SK-N-DZ (cell line): ENCODE measurements around the gene GPX5. TPM values are rescaled to one million over a fixed set of nuclear protein-coding genes. Genes with fewer than 3 reads are reported as not detected.
"Not testable (repeated sequence)": the region's sequence is repeated elsewhere in the genome, so short reads cannot be mapped to it uniquely, and the experiment has no call there.

Experiments
- DNase-seq: peaks from one replicate; pipeline ENCODE4 v3.0.0-alpha.2; 2015; ENCODE audit warnings: low spot score
- polyA plus RNA-seq, 2 experiments: library from polyadenylated mRNA; depleted of rRNA; stranded (reverse); fragments of >200 nt; gene quantifications; 2 replicates each; pipeline ENCODE4 v1.2.3, GENCODE V29; 2014

GPX5 gene
- not detected in 2 replicates for polyA plus RNA-seq (2014; cell fraction: cytosol; rRNA removed)
- polyA plus RNA-seq (2014; cell fraction: nucleus; rRNA removed) = not detected in 2 replicates

DNA sequence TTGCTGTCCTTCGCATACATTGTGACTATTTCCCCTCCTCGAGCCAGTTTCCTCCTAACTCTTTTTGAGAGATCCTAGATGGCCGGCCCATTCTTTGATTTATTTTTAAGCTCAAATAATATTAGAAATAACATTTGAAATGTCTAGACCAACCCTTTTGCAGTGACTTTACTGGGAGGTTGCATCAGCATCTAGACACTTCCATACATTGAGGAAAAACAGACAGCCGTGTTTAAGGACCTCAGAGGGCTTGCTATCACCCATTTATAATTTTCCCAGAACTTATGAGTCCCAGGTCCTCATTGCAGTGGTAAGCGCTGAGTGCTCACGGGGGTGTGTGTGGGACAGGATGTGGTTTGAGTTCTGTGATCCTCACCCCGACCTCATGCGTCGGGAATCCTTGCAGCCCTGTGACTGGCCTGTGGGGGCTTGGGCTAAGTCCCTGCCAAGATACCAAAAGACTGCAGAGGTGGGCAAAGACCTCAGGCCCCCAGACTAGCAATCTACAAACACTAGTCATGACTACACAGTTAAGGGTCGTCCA is at the start of gene GPX5:
Gene GPX5 (plus strand): TSS at position 386 of the 544 bp plus-strand sequence. CDS start 133 bp downstream, at position 519.
- DNase-seq = no peak

DNA sequence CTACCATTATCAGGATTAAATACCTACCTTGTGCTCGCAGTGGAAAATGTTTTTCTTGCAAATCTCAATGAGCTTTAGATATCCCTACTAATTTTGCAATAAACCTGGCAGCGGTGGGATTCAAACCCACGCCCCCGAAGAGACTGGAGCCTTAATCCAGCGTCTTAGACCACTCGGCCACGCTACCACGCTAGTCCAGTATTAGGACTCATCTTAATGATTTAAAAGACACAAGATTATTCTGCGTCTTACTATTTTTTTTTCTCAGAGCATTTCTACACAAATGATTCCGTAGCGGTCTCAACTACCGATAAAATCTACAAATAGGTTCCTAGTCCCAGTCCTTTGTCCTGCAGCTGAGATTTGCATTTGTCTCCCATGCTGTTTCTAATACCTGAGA is 47.2 kb upstream of the GPX5 start:
- no peak for DNase-seq

GRCh38 chr6:28480253-28480932 is 45.3 kb upstream of the GPX5 start:
- no peak for DNase-seq

GRCh38 chr6:28485482-28485881 is 40.2 kb upstream of the GPX5 start:
- DNase-seq = no peak

GRCh38 chr6:28486533-28486932 is 39.1 kb upstream of the GPX5 start:
- no peak for DNase-seq

- DNase-seq = no peak
These were observed 38.5 kb upstream of the GPX5 start for GRCh38 chr6:28486988-28487742.

DNA sequence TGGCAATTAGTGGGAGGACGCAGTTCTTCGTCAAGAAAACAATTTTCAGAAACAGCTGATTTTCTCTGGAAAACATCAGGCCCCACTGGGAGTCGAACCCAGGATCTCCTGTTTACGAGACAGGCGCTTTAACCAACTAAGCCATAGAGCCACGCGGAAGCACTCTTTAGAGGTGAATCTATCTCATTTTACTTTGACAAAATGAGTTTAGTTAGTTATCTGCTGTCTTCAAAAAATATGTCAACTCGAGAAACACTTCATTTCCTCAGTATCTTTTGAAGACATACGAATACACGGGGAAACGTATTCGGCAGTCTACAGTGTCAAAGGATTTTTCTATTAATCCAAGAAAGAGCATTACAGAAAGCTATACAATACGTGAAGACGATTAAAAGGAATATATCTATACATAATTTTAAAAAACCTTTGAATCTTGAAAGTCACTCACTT is 36.7 kb upstream of the GPX5 start:
- peak; percentile 29 for DNase-seq

GRCh38 chr6:28489366-28490204 is 36.1 kb upstream of the GPX5 start:
- DNase-seq = no peak

GRCh38 chr6:28490205-28490890 is 35.3 kb upstream of the GPX5 start:
- no peak for DNase-seq

DNA sequence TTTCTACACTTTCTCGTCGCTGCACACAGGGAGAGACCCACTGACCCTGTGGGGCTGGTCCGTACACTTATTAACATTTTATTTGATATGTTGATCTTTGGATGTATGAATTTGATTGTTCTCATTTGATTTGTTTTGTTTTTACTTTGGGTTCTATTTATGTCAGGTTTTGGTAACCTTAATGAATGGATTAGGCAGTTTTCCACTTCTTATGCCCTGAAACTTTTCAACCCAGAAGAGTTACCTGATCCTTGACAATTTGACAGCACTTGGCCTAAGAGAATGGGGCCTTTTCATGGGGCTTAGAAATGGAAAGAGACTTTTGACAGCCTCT is 33.7 kb upstream of the GPX5 start:
- DNase-seq = no peak

DNA sequence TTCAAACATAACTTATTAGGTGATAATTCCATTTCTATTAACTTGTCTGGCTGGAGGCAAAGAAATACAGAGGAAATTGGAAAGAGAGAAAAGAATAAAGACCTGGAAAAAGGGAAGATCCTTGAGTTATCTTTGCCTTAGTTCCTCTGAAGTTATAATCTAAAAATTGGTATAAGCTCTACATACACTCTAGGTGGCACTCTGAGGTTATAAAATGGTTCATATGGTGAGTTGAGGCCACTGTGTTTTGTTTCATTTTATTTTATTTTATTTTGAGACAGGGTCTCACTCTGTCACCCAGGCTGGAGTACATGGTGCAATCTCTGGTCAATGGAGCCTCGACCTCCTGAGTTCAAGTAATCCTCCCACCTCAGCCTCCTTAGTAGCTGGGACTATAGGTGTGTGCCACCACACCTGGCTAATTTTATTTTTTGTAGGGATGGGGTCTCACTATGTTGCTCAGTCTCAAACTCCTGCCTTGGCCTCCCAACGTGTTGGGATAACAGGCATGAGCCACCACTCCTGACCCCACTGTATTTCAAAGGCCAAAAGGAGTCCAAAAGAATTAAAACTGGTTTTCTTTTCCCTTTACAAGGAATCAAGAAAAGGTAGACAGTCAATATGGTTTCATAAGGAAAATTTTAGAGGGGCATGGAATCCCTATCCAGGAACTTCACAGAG is 29.4 kb upstream of the GPX5 start:
- no peak for DNase-seq

GRCh38 chr6:28497306-28497705 is 28.4 kb upstream of the GPX5 start:
- no peak for DNase-seq

GRCh38 chr6:28497893-28498292 is 27.8 kb upstream of the GPX5 start:
- DNase-seq = no peak

GRCh38 chr6:28501259-28501658 is 24.4 kb upstream of the GPX5 start:
- no peak for DNase-seq

- not testable (repeated sequence) for DNase-seq
These were observed 23.5 kb upstream of the GPX5 start for GRCh38 chr6:28502136-28502535.

DNA sequence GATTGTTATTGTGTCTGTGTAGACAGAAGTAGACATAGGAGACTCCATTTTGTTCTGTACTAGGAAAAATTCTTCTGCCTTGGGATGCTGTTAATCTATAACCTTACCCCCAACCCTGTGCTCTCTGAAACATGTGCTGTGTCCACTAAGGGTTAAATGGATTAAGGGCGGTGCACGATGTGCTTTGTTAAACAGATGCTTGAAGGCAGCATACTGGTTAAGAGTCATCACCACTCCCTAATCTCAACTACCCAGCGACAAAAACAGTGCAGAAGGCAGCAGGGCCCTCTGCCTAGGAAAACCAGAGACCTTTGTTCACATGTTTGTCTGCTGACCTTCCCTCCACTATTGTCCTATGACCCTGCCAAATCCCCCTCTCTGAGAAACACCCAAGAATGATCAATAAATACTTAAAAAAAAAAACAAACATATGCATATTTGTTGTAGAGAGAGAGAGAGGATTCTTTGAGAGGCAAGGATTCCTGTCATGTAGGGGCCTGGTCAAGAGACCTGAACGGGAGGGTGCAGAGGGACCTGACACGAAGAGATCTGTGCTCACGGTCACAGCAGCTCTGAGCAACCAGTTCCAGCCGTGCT is 22.9 kb upstream of the GPX5 start:
- not testable (repeated sequence) for DNase-seq

GRCh38 chr6:28505733-28506132 is 19.9 kb upstream of the GPX5 start:
- no peak for DNase-seq

- DNase-seq = no peak
These were observed 18.7 kb upstream of the GPX5 start for GRCh38 chr6:28506807-28507475.

GRCh38 chr6:28511628-28512300 is 13.9 kb upstream of the GPX5 start:
- DNase-seq = no peak
